Liver (tissue), 3 donors: ENCODE data around the gene ITFG1.

ENCODE experiments used
- CTCF ChIP-seq: fragments of 150-350 bp; IDR thresholded peaks from 2 replicates; pipeline ENCODE4 v1.5.1; 2017; ENCODE audit warnings: improper control_type of control experiment, low read depth, low read length; ENCODE audit not compliant: missing input control
- RAD21 ChIP-seq, 2 donors: IDR thresholded peaks; 2 replicates each; pipeline ENCODE4 v1.6.1; 2016; ENCODE audit warnings: antibody characterized with exemption in 2 of 2, mild to moderate bottlenecking in 2 of 2
- REST ChIP-seq: IDR thresholded peaks from 2 replicates; pipeline ENCODE4 v1.6.1; 2016; ENCODE audit warnings: antibody characterized with exemption, mild to moderate bottlenecking
- donor health status: healthy.
- donor health status: healthy.

DNA sequence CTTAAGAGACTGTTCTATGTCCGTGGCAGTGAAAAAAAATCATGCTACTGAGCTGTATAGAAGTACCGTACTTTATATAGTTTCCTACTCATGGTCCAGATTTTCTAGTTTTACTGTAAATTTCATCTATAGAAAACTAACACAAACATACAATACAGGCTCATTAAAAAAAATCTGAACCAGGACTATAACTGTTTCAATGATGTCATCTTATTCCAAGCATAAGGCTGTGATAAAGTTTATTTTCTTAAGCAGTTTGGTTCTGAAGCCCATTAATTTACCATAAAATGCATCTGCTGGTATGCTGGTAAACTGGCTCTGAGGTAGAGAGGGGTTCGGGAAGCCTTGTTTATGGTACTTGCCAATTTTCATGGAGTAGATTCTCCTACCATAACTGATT lies 300.4 kb downstream of the ITFG1 start:
- no peak for TF ChIP-seq CTCF
- no peak for TF ChIP-seq RAD21 (IDR thresholded peaks at IDR 0.05)
- no peak for TF ChIP-seq REST
